ENCODE results near the gene TMEM253. TPM values are rescaled to one million over a fixed set of nuclear protein-coding genes. Genes with fewer than 3 reads are reported as not detected.

The TMEM253 gene
- total and polyA plus RNA-seq, 10 donors = 0.11 to 1.5 (median 0.29) TPM; not detected in 5

- Histone ChIP-seq H3K27me3 (replicated peaks in 1 of 7) (no peaks in the 10 kb centered on the region), H3K4me3 (no peak overlapping the region), H3K27ac (peak overlapping the region in 5 of 8 donors; percentile 15 to 89 (median 61)), H3K9me3 (no peaks in the 10 kb centered on the region), H3K4me1 (peaks cover 12 to 88% (median 55%) of the 10 kb centered on the region in 6 donors), H3K36me3 (peaks cover 0 to 93% (median 8%) of the 10 kb centered on the region in 6 donors)
- WGBS, 5 donors = 63 to 80% (median 67%) methylated on average over 4 of the region's 4 CpGs
- no peak for TF ChIP-seq POLR2AphosphoS5 (IDR thresholded peaks at IDR 0.05)
- TF ChIP-seq POLR2A (IDR thresholded peaks at IDR 0.05) = no peak
- TF ChIP-seq, protein P1, sequence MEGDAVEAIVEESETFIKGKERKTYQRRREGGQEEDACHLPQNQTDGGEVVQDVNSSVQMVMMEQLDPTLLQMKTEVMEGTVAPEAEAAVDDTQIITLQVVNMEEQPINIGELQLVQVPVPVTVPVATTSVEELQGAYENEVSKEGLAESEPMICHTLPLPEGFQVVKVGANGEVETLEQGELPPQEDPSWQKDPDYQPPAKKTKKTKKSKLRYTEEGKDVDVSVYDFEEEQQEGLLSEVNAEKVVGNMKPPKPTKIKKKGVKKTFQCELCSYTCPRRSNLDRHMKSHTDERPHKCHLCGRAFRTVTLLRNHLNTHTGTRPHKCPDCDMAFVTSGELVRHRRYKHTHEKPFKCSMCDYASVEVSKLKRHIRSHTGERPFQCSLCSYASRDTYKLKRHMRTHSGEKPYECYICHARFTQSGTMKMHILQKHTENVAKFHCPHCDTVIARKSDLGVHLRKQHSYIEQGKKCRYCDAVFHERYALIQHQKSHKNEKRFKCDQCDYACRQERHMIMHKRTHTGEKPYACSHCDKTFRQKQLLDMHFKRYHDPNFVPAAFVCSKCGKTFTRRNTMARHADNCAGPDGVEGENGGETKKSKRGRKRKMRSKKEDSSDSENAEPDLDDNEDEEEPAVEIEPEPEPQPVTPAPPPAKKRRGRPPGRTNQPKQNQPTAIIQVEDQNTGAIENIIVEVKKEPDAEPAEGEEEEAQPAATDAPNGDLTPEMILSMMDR (IDR thresholded peaks at IDR 0.05 in 8 of 11, conservative IDR thresholded peaks at IDR 0.05 in 3 of 11) = no peak
- intact Hi-C loops (cut with DNase I; ENCODE audit: low total_unique reads) = no loop called here
- DNase-seq = no peak
Measured at GRCh38 chr14:21088687-21089086, 12.2 kb upstream of the TMEM253 start.

DNA sequence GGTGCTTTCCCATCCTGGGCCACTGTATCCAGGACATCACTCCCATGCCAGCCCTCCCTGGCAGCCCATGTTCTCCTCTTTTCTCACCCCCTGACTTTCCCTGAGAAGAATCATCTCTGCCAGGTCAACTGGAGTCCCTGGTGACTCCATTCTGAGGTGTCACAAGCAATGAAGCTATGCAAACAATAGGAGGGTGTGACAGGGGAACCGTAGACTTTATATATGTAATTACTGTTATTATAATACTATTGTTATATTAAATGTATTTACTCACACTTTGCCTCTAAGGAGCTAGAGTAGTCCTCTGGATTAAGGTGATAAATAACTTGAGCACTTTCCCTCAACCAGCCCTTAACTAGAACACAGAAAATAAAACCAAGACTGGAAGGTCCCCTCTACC is 11.6 kb upstream of the TMEM253 start:
- Histone ChIP-seq H3K4me1 (peaks cover 12 to 82% (median 53%) of the 10 kb centered on the region in 6 donors), H3K9me3 (no peaks in the 10 kb centered on the region), H3K27ac (peak overlapping the region in 5 of 8 donors; percentile 7 to 89 (median 62)), H3K4me3 (no peak overlapping the region), H3K27me3 (replicated peaks in 1 of 7) (no peaks in the 10 kb centered on the region), H3K36me3 (peaks cover 0 to 87% (median 5%) of the 10 kb centered on the region in 6 donors)
- TF ChIP-seq, protein P1 (IDR thresholded peaks at IDR 0.05 in 8 of 11, conservative IDR thresholded peaks at IDR 0.05 in 3 of 11) = no peak
- TF ChIP-seq POLR2A (IDR thresholded peaks at IDR 0.05) = no peak
- no peak for TF ChIP-seq POLR2AphosphoS5 (IDR thresholded peaks at IDR 0.05)
- 64 to 80% (median 74%) methylated on average over 1 of the region's 1 CpG for WGBS, 5 donors
- no peak for DNase-seq
- intact Hi-C loops (cut with DNase I; ENCODE audit: low total_unique reads) = no loop called here

DNA sequence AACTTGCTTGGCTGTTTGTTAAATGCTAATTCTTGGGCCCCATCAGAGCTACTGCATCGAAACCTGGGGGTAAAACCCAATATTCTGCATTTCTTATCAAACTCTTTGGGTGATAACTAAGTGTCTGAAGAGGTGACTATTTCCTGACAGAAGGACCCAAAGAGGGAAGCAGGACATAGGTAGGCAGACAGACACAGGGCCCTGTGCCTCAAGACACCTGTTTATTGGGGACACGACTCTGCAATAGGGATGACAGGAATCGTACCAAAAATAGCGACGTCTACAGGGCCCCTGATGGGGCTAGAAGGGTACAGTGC is 11.0 kb upstream of the TMEM253 start:
- peak overlapping the region in 7 of 8 donors; percentile 16 to 89 (median 54) for H3K27ac ChIP-seq
- intact Hi-C loops (cut with DNase I; ENCODE audit: low total_unique reads) = loop anchor here (5.0 kb wide), 1 partner anchor 73 kb away; no protein-coding TSS in a partner anchor
- no peak for TF ChIP-seq POLR2A (IDR thresholded peaks at IDR 0.05)
- TF ChIP-seq POLR2AphosphoS5 (IDR thresholded peaks at IDR 0.05) = no peak
- TF ChIP-seq, protein P1 (IDR thresholded peaks at IDR 0.05 in 8 of 11, conservative IDR thresholded peaks at IDR 0.05 in 3 of 11) = no peak

DNA sequence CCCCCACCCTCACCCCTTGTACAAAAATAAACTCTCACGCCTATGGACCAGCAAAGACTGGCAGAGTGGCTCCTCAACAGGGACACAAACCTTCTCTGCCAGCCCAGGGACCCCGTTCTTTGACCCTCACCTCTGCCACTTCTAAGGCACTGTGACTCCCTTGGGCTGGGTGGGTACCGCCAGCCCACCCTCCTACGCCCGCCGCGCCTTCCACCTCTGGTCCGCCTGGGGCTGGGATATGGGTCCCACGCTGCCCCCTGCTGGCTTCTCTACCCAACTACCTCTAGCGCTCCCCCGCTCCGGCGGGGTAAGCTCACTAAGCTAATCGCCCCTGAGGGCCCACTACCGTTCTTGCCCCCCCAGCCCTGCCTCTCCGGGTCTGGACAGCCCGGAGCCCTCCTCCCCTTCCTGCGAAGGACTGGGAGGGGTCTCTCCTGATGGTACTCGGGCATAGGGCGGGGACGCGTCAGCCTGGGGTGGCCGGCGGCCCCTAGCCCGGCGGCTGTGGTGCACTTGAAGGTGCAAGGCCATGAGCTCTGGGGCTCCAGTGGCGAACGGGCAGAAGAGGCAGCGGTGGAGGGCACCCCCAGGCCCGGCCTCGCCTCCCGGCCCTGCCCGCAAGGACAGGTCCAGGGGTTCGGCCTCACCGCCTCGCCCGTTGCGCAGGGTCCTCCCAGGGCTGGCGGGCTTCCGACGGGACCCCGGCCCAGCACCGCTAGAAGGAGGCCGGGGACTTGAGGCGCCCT is 10.5 kb upstream of the TMEM253 start:
- DNase-seq = peak; percentile 87
- Histone ChIP-seq H3K4me3 (no peak overlapping the region), H3K27ac (peak overlapping the region in 7 of 8 donors; percentile 16 to 89 (median 40)), H3K36me3 (peaks cover 0 to 76% (median 5%) of the 10 kb centered on the region in 6 donors), H3K4me1 (peaks cover 11 to 72% (median 45%) of the 10 kb centered on the region in 6 donors), H3K9me3 (no peaks in the 10 kb centered on the region), H3K27me3 (replicated peaks in 1 of 7) (no peaks in the 10 kb centered on the region)
- TF ChIP-seq POLR2A (IDR thresholded peaks at IDR 0.05) (no peak), POLR2AphosphoS5 (IDR thresholded peaks at IDR 0.05) (peak; percentile 41 to 70 (median 60))
- TF ChIP-seq, protein P1 (IDR thresholded peaks at IDR 0.05 in 8 of 11, conservative IDR thresholded peaks at IDR 0.05 in 3 of 11) = peak in 10 of 11 experiments; percentile 36 to 76 (median 60)
- intact Hi-C loops (cut with DNase I; ENCODE audit: low total_unique reads) = loop anchor here (5.0 kb wide), 1 partner anchor 73 kb away; no protein-coding TSS in a partner anchor
- 77 to 93% (median 87%) methylated on average over 20 to 45 of the region's 45 CpGs for WGBS, 5 donors

More for the DNA sequence above, 11.0 kb upstream of the TMEM253 start:
- Histone ChIP-seq H3K9me3 (no peaks in the 10 kb centered on the region), H3K4me3 (no peak overlapping the region), H3K27me3 (replicated peaks in 1 of 7) (no peaks in the 10 kb centered on the region), H3K4me1 (peaks cover 12 to 76% (median 50%) of the 10 kb centered on the region in 6 donors), H3K36me3 (peaks cover 0 to 81% (median 5%) of the 10 kb centered on the region in 6 donors)
- 79 to 95% (median 84%) methylated on average over 5 of the region's 5 CpGs for WGBS, 5 donors
- no peak for DNase-seq

Measured in spleen (tissue), 11 donors.